CD4-positive, alpha-beta T cell treated with Interferon gamma for 1 hour (primary cell): Measurements from ENCODE around the gene SPOCK2.
"Not testable (repeated sequence)": the region's sequence is repeated elsewhere in the genome, so short reads cannot be mapped to it uniquely, and the experiment has no call there.

Experiments
- DNase-seq: peaks from one replicate; pipeline ENCODE4 v3.0.0-alpha.2; 2020

The SPOCK2 gene

GRCh38 chr10:72049969-72050781 lies 38.2 kb downstream of the SPOCK2 start:
- no peak for DNase-seq

GRCh38 chr10:72049472-72049871 lies 38.9 kb downstream of the SPOCK2 start:
- DNase-seq = no peak

GRCh38 chr10:72048450-72049124 lies 39.8 kb downstream of the SPOCK2 start:
- DNase-seq = peak; percentile 84

DNA sequence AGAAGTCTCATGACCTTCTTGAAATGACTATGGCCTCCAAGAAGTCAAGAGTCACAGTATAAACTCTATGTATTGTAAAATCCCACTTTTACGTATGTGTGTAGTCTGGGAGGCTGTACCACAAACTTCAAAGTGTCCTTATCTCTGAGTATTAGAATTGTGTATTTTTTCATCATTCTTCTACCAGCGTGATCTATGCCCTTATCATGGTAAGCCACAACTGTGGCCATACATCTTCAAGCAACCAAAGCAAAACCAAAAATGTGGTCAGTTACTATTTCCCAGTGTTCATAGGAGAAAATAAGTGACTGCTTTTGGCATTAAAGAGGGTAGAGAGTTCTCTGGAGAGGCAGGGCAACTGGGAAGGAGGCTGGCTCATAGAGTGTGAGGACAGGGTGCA lies 42.8 kb downstream of the SPOCK2 start:
- no peak for DNase-seq

DNA sequence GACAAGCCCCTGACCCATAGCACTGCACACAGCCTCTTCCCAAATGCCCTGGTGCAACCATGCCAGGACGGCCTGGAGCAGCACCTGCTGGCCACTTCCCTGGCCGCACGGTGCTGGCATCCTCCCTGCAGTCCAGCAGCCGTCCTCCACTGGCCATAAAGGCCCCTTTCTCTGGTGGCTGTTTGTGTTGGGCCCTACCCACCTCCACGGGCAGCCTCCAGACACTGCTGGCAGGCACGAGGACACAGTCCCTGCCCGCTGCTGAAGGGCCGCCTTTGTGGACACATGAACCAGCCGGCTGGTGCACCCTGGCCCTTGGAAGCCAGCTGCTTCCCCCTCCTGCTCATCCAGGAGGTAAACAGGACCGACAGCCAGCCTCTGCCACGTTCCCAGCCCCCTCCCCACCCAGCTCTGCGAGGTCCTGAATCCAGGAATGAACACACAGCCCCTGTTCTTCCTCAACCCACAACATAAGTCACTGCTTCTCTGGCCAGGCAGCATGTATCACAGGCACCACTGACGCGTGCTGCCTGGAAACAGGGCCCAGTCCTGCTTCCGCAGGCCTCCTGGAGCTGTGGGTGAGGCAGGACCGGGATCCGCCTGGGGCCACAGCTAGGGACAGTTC lies 43.8 kb downstream of the SPOCK2 start:
- no peak for DNase-seq

DNA sequence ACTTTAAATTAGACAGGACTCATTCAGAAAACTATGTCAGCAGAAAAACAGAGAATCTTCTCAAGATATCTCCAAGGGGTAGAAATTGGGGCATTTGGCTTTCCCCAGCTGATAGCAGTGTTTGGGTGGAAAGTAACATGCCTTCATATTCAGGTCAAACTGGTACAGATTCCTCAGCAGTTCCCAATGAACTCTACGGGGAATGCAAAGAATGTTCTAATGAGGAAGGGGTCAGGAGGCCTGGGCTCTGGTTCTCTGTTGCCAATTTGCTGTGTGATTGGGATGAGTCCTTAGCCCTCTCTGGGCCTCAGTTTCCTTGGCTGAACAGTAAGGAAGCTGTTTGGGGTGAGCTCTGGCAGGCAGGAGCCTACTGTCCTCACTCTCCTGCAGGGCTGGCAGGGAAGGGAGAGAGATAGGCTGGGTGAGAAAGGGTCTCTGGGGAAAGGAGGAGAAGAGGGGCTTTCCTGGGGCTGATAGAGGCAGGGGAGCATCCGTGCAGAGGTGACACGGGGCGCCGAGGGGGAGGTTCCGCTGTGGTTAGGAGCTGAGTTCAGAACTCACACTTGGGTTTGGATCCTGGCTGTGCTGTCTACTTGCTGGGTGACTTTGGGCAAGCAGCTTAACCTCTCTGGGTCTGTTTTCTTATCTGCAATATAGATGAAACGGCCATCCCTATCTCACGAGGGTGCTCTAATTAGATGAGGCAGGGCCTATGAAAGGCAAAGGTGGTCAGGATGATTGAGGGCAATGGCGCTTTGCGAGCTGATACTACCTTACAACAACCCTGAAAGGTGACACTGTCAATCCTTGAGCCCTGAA lies 45.1 kb downstream of the SPOCK2 start:
- no peak for DNase-seq

GRCh38 chr10:72041491-72041890 lies 46.9 kb downstream of the SPOCK2 start:
- no peak for DNase-seq

DNA sequence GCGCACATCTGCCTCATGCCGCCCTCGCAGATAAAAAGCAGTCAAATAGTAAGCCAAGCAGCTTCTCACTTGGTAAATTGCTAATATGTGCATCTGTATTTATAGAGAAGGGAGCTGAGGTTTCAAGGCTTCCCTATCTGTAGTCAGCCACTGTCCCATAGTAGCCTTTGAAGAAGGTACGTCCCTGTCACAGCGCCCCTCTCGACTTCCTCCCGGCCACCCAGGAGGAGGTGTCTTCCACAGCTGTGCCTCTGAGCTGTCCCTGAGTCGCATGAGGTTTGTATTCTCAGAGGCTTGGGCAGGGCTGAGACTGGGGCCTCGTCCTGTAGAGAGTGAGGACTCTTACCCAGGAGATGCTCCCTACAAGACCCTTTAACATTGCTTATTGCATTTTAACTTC lies 49.0 kb downstream of the SPOCK2 start:
- no peak for DNase-seq

DNA sequence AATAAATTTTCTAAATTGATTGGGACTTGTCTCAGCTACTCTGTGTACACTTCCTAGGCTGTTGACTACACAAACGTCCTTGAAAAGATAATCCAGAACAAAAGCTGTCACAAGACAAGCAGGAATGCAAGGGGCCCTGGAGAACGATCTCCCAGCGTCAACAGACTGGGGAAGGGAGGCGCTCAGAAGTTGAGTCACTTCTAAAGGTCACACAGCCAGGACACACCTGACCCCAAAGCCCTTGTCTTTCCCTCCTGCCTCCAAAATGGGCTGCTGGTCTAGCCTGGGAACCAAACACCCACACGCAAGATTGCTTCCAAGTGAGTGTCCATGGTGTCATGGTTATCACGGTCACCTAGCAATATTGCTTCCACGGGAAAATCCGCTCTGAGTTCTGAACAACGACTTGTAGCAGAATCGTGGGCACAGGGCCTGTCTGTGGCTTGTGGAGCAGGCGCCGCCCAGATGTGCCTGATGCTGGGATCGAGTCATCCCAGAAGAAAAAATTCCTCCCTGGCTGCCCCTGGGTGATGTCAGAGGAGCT lies 49.8 kb downstream of the SPOCK2 start:
- no peak for DNase-seq

DNA sequence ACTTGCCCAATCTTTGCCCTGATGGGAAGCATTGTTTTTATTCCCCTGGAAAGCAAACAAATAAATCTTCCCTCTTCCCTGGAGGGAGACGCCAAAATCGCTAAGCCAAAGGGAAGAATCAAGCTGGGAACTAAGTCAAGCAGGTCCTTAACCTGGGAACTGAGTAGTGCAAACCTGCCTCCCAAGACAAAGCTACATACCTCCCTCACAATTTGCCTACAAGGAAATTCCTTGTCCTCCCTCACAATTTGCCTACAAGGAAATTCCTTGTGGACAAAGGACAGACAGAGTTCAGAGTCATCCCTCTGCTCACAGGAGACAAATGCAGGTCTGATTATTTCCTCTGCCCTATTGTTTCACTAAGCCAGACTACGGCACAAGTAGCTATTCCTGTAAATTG lies 50.5 kb downstream of the SPOCK2 start:
- no peak for DNase-seq

GRCh38 chr10:72037266-72037665 lies 51.1 kb downstream of the SPOCK2 start:
- no peak for DNase-seq

DNA sequence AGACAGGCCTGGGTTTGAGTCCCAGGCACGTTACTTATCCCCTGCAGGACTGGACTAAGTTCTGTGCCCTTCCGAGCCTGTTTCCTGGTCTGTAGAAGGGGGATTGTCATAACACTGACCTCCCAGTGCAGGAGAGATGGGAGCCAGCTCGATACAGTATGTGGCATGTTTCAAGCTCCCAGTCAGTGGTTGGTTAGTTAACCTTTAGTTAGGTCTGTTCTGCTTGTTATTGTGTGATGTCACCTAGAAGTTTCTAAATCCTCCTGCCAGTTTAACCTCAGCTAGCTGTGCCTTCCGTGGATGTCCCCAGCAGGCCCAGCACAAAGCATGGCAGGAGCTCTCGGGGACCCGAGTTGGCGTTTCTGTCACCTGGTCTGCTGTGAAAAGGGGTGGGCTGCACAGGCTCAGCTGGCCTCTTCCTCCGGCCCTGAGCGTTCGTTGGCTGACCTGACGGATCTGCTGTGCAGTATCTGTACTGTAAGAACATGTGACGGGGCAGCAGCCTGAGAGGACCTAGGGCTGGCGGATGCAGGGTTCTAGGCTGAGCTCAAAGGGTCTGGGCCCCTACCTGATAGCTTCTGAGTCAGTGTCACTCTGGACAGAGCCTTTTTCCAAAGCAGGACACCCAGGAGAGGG lies 53.0 kb downstream of the SPOCK2 start:
- no peak for DNase-seq

GRCh38 chr10:72034761-72035160 lies 53.6 kb downstream of the SPOCK2 start:
- DNase-seq = no peak

- no peak for DNase-seq
These were observed 54.3 kb downstream of the SPOCK2 start for GRCh38 chr10:72034040-72034499.

- DNase-seq = not testable (repeated sequence)
These were observed 55.8 kb downstream of the SPOCK2 start for GRCh38 chr10:72032409-72033162.

GRCh38 chr10:72031706-72032105 lies 56.6 kb downstream of the SPOCK2 start:
- DNase-seq = no peak

DNA sequence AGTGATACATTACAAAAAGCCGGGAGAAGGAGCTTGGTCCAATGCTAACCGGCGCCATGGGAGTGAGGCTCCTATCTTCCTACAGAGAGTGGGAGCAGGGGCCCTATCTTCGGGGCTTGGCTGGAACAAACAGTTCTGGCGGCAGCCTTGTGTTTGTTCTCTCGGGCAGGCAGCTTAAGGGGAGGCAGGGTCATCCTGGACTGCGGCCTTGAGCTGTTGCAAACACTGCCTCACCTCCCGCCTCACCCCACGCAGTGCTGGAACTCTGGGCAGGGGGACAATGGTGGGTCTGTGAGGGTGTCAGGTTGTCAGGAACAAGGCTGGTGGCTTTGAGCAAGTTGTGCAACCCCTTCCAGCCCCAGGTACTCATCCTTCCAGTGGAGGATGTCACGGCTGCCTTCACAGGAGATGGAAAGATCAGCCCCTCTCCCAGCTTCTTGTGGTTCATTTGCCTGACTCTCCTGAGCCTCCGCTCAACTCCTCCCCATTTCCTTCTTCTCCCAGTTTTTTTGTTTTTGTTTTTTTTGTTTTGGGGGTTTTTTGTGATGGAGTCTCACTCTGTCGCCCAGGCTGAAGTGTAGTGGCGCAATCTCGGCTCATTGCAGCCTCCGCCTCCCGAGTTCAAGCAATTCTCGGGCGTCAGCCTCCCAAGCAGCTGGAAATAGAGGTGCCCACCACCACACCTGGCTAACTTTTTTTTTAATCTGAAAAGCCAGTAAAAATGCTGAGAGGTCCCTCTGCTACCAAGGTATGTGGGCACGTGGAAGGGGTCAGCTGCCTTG lies 57.4 kb downstream of the SPOCK2 start:
- DNase-seq = no peak

- no peak for DNase-seq
These were observed 58.9 kb downstream of the SPOCK2 start for GRCh38 chr10:72029414-72029813.

DNA sequence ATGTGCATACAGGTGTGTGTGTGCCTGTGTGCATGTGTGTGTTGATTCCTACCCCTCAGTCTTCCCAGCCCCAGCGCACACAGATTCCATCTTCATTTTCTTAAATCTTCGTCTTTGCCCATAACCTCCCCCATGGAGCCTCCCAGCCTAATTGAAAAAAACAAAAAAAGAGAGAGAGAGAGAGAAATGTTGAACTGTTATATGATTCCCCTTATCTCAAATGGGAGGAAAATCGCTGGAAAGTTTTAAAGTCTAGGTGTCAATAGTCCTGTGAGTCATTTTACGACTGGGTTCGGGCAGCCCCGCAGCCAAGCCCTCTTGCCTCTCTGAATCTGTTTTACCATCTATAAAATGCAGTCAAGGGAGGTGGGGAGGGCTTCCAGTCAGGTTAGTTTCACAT lies 60.9 kb downstream of the SPOCK2 start:
- DNase-seq = no peak

- DNase-seq = no peak
These were observed 61.9 kb downstream of the SPOCK2 start for GRCh38 chr10:72026278-72027111.
